GM13976 (cell line): ENCODE measurements around the gene TNIP1.

Experiments
- DNase-seq: peaks from one replicate; pipeline ENCODE4 v3.0.0; 2012; ENCODE audit warnings: low spot score
- in situ Hi-C: fragments of 300-500 bp; cut with MboI; formaldehyde crosslinking; loops from one replicate; pipeline ENCODE4 v1.12.0; 2022; ENCODE audit warnings: low sequenced_read_pairs, mixed read lengths, inconsistent platforms; ENCODE audit not compliant: unreplicated experiment
- TF ChIP-seq, protein P1 (sequence below): IDR thresholded peaks from 2 replicates; pipeline ENCODE4 v1.5.1; 2012; ENCODE audit warnings: borderline replicate concordance, mild to moderate bottlenecking; ENCODE audit not compliant: insufficient read depth; ENCODE audit errors: extremely low read depth, missing control alignments, control extremely low read depth

TNIP1 gene

DNA sequence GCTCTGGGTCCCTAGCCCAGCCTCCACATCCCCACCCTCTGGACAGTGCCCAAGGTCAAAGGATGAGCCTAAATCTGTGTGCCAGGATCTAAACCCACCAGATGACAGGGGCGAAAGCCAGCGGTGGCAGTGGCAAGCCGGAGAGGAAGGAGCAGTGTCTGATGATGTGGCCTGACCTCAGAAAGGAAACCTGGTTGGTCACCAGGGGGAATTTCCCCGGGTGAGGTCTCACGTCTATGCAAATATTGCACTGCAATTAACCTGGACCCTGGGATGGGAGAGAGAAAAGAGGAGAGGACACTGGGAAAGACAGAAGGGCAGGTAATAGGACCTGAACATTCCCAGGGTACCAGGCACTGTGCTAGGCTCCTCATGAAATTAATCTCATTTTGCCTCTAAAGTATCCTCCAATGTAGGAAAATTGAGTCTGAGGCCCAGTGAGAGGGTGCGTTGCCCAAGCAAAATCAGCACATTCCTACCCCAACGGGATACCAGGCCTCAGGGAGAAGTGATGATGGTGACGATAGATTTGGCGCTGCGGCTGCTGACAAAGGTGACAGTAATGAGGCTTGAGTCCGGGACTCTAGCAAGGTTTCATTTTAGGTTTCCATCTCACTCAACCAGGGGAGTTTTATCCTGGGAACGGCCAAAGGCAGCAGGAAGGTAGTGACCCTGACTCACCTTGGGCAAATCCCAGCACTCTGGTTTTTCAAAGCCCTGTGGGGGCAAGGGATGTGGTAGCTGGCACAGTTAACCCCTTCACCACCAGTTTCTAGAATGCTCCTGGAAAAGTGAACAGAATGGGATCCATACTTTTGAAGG, 13.4 kb upstream of the TNIP1 start:
- TF ChIP-seq, protein P1, sequence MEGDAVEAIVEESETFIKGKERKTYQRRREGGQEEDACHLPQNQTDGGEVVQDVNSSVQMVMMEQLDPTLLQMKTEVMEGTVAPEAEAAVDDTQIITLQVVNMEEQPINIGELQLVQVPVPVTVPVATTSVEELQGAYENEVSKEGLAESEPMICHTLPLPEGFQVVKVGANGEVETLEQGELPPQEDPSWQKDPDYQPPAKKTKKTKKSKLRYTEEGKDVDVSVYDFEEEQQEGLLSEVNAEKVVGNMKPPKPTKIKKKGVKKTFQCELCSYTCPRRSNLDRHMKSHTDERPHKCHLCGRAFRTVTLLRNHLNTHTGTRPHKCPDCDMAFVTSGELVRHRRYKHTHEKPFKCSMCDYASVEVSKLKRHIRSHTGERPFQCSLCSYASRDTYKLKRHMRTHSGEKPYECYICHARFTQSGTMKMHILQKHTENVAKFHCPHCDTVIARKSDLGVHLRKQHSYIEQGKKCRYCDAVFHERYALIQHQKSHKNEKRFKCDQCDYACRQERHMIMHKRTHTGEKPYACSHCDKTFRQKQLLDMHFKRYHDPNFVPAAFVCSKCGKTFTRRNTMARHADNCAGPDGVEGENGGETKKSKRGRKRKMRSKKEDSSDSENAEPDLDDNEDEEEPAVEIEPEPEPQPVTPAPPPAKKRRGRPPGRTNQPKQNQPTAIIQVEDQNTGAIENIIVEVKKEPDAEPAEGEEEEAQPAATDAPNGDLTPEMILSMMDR: no peak
- DNase-seq: peak; percentile 69
- in situ Hi-C loops: no loop called here

GRCh38 chr5:151093476-151093889, 12.6 kb upstream of the TNIP1 start:
- TF ChIP-seq, protein P1: no peak
- in situ Hi-C loops: no loop called here
- no peak for DNase-seq

DNA sequence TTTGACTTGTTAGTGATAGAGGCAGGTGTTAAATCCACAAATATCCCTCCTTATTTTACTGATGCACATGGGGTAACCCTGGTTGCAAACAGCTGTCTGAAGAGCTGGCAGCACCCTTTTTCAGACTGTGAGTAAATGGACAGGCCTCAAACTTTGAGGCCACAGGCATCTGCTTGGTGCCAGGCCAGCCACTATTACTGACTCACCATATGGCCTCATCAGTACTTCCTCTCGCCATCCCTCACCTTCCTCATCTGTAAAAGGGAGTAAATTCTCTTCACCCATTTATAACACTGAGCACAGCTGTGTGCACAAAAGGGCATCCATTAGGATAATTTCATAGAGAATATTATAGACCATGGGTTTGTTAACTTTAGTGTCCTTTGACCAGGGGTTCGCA, 11.9 kb upstream of the TNIP1 start:
- in situ Hi-C loops: no loop called here
- TF ChIP-seq, protein P1: no peak
- no peak for DNase-seq

DNA sequence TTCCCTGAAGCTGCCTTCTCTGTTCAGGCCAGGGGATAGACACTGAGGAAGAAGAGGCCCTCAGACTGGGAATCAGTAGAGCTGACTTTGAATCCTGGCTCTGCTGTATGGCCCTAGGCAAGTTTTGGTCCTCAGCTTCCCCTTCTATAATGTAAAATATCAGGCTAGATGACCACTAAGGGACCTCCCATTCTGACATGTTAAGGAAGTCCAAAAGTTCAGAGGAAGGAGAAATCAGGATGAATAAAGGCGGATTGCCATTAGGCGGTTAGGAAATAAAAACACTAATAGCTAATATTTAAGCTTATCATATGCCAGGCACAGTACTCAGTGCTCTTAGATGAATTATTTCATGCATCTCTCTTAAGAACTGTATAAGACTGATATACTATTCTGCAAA, 8.9 kb upstream of the TNIP1 start:
- TF ChIP-seq, protein P1: no peak
- no peak for DNase-seq
- in situ Hi-C loops: no loop called here

DNA sequence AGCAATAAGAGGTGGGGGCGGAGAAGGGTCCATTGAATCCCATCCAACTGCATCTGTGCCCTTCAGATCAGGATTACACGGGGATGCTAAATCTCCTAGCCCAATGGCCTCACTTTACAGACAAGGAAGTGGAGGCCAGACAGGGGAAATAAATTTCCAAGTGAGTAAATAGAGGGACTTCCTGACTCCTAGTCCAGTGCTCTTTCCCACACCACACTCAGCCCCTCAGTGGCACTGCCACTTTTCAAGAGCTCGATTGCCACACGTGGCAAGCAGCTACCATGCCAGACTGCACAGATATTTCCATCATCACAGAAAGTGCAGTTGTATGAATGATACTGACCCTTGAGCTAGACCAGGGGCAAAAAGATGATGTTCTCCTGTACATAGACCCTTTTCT, 8.2 kb upstream of the TNIP1 start:
- in situ Hi-C loops: no loop called here
- no peak for DNase-seq
- TF ChIP-seq, protein P1: no peak

GRCh38 chr5:151087486-151087885, 6.7 kb upstream of the TNIP1 start:
- in situ Hi-C loops: no loop called here
- no peak for DNase-seq

More at GRCh38 chr5:151087486-151087885, 6.7 kb upstream of the TNIP1 start:
- TF ChIP-seq, protein P1: no peak
